GM18951 (cell line): Measurements from ENCODE around the gene ADCY9.
"Not testable (repeated sequence)": the region's sequence is repeated elsewhere in the genome, so short reads cannot be mapped to it uniquely, and the experiment has no call there.

Experiments
- POLR2A ChIP-seq: IDR thresholded peaks from 4 replicates; pipeline ENCODE4 v1.6.1; 2011; ENCODE audit warnings: mild to moderate bottlenecking; ENCODE audit not compliant: insufficient read length, insufficient read depth; ENCODE audit errors: extremely low read depth
- in situ Hi-C: fragments of 300-500 bp; cut with MboI; formaldehyde crosslinking; loops from one replicate; pipeline ENCODE4 v1.12.0; 2022; ENCODE audit warnings: low sequenced_read_pairs, mixed read lengths, inconsistent platforms; ENCODE audit not compliant: unreplicated experiment

Gene ADCY9

GRCh38 chr16:3949946-3950342 lies 166.3 kb downstream of the ADCY9 start:
- in situ Hi-C loops = no loop called here
- TF ChIP-seq POLR2A = no peak

DNA sequence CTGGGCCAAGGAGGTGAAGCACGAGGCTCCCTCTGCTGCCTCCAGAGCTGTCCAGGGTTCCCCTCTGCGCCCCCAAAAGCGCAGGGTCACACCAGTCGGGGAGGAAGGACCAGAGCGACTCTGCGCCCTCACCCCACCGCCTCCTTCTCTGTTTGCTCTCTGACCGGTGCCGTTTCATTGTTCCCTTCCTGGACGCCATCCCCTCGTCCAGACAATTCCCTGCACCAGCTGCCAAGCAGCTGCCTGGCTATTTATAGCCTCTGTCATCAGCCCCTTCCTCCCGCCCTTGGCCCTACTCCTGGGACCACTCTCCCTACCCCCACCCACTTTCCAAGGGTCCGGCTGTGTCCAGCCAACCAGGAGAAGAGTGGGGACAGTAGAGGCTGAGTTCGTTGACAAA lies 167.0 kb downstream of the ADCY9 start:
- no peak for TF ChIP-seq POLR2A
- in situ Hi-C loops = no loop called here

- in situ Hi-C loops = no loop called here
- no peak for TF ChIP-seq POLR2A
Observed at GRCh38 chr16:3948378-3948995, 167.8 kb downstream of the ADCY9 start.

DNA sequence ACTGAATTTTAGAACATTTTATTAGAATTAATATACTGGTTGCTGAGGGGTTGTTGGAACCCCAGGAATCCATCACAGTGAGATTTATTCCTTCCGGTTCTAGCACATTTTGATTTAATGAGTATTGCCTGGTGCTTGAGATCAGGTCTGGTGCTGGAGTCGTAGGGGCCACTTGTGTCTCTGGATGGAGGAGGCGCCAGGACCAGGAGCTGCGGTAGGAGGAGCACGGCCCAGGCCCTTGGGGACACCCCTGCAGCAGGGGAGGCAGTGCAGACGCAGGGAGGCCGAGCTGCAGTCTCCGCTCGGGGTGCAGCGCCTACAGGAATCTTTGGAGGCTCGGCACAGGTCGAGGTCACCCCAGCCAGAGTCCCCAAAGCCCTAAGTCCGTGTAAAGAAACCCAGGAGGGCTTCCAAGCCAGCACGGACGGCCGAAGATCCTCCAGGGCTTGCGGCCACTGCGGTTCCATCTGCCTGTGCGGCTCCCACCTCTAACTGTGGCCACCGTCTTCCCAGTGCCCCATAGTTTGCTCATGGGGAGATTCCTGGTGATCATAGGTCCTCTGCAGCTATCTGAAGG lies 169.6 kb downstream of the ADCY9 start:
- TF ChIP-seq POLR2A = no peak
- in situ Hi-C loops = no loop called here

- TF ChIP-seq POLR2A = no peak
- in situ Hi-C loops = no loop called here
Observed at GRCh38 chr16:3945751-3946603, 170.3 kb downstream of the ADCY9 start.

- in situ Hi-C loops = not testable (repeated sequence)
Observed at GRCh38 chr16:3944457-3944856, 171.8 kb downstream of the ADCY9 start.

- in situ Hi-C loops = not testable (repeated sequence)
Observed at GRCh38 chr16:3942146-3942545, 174.1 kb downstream of the ADCY9 start.

- TF ChIP-seq POLR2A = no peak
- in situ Hi-C loops = no loop called here
Observed at GRCh38 chr16:3938843-3939624, 177.2 kb downstream of the ADCY9 start.

GRCh38 chr16:3938471-3938842 lies 177.8 kb downstream of the ADCY9 start:
- in situ Hi-C loops = no loop called here
- no peak for TF ChIP-seq POLR2A

DNA sequence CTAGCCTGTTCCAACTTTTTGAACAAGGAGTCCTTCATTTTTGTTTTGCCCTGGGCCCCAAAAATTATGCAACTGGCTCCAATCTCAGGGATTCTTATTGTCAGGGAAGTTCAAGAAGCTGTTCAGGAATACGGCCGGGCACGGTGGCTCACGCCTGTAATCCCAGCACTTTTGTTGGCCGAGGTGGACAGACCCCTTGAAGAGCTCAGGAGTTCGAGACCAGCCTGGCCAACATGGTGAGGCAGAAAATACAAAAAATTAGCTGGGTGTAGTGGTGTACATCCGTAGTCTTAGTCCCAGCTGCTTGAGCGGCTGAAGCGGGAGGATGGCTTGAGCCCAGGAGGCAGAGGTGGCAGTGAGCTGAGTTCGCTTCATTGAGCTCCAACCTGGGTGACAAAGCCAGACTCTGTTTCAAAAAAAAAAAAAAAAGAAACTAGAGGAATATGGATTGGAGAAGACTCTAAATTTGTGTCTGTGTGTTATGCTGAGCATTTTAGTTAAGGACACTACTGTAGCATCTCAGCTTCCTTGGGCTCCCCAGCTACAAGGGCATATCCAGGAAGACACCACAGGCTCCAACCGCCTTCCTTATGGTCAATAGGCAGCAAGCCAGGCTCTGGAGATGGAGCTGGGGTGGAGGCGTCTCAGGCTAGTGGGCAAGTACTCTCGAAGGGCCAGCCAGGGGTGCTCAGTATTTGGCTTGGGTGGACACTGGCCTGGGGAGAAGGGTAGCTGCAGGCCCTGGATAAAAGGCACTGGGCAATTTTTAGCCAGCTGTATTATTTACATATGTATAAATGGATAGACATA lies 179.0 kb downstream of the ADCY9 start:
- TF ChIP-seq POLR2A = no peak
- in situ Hi-C loops = no loop called here

- TF ChIP-seq POLR2A = no peak
- in situ Hi-C loops = no loop called here
Observed at GRCh38 chr16:3935921-3936320, 180.3 kb downstream of the ADCY9 start.

- in situ Hi-C loops = no loop called here
- TF ChIP-seq POLR2A = no peak
Observed at GRCh38 chr16:3934491-3935181, 181.6 kb downstream of the ADCY9 start.

- in situ Hi-C loops = not testable (repeated sequence)
Observed at GRCh38 chr16:3927147-3927546, 189.1 kb downstream of the ADCY9 start.
